Fibroblast of skin of right quadriceps (primary cell): ENCODE results near the gene ADIPOQ.
"Not testable (repeated sequence)": the region's sequence is repeated elsewhere in the genome, so short reads cannot be mapped to it uniquely, and the experiment has no call there.

Experiments
- DNase-seq: peaks from one replicate; pipeline ENCODE4 v3.0.0-alpha.2; 2013

Gene ADIPOQ

DNA sequence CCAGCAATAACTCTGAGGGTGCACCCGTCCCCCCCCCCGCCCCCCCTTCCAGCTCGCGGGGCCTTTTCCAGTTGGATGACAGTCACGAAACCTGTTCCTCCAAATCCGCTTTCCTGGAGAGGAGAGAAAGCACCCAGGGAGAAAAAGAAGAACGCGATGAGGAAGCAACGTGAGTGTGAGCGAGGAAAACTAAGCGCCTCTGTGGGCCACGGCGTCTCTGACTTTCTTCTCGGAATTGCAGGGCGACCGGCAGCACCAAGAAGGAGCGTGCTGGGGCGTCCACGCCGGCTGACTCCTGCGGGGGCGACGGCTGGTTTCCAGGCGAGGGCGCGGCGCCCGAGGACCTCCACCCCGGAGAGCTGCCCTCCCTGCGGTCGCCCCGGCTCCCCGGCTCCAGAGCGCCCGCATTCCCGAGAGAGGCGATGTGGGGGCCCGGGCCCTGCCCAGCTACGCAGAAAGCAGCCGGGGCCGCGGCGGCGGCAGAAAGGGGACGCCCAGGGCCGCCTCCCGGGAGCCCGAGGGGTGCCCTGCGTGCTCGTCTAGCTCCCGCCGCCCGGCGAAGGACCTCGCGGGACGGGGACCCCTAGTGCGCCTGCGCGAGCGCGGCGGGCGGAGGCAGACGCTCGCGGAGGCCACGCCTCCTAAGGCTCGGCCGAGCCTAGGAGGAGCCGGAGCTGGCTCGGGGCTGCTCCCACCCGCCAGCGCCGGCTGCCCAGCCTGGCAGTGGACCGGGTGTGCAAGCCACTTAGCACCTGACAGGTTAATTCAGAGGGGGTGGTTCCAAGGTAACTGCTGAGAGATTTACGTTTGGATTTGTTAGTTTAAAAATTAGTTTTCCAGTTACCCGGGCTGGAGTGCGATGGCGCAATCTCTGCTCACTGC, 15.3 kb upstream of the ADIPOQ start:
- peak; percentile 82 for DNase-seq

GRCh38 chr3:186828340-186828739, 14.2 kb upstream of the ADIPOQ start:
- DNase-seq, result no peak

DNA sequence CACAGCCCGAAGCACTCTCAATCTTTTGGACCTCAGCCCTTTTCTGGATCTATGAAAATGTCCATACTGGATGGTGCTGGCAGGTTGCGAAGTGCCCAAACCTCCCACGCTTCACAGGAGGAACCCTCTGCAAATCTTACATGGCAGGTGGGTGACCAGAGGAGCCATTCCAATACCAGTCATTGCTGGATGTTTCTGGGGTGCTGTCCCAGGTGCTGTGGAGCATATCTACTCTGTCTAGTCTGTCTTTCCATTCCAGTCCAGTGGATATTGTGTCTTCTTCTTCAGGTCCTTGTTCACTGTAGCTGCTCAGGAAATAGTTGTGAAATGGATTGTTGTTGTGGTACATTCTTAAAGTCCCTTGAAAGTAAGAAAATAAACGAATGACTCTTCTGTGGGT, 10.7 kb upstream of the ADIPOQ start:
- no peak for DNase-seq

GRCh38 chr3:186832276-186832675, 10.2 kb upstream of the ADIPOQ start:
- no peak for DNase-seq

- DNase-seq, result peak; percentile 42
Observed at GRCh38 chr3:186839874-186840641, 2.5 kb upstream of the ADIPOQ start.

DNA sequence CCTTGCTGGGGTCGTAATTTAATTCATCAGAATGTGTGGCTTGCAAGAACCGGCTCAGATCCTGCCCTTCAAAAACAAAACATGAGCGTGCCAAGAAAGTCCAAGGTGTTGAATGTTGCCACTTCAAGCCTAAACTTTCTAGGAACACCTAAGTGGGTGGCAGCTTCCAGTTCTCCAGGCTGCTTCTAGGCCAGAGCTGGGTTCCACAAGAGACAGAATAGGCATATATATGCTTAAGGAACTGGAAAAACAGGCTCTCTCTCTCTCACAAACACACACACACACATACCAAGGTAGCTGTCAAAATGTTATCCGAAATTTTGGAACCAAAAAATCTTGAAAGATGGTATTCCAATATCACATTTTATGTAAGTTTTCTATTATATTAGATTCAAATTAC, 890 bp upstream of the ADIPOQ start:
- no peak for DNase-seq

- DNase-seq, result no peak
Observed at GRCh38 chr3:186843039-186843432, 526 bp downstream of the ADIPOQ start.

DNA sequence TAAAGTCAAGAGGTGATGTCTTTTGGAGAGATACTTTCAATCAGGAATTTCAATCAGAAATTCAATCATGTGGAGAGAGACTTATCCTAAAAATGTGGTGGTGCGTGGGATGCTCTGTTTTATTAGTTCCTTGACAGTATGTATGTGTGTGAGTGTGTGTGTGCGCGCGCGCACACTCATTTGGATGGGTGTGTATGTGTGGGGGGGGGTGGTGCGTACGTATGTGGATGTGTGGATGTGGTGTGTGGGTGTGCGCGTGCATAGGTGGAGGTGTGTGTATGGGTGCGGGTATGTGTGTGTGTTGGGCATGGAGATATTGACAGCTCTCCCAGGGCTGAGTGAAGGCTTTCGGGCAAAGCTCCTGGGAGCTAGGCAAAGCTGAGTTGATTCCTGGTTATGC, 2.4 kb downstream of the ADIPOQ start:
- no peak for DNase-seq

DNA sequence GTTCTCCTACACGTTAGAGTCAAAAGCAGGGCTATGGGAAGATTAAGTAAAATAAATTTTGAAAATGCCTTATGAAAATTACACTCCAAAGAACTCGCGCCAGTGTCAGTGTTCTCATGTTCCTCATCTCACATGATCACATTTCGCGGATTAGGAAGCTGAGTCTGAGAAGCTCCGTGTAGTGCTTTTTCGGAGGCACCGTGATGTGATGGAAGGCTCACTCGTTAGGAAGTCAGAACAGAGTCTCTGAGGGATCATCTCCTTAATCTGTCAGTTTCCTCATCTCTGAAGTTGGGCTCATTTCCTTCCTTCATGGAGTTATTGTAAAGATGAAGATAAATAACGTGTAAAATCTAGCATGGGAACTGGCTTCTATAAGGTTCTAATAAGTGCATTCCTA, 3.2 kb downstream of the ADIPOQ start:
- no peak for DNase-seq

DNA sequence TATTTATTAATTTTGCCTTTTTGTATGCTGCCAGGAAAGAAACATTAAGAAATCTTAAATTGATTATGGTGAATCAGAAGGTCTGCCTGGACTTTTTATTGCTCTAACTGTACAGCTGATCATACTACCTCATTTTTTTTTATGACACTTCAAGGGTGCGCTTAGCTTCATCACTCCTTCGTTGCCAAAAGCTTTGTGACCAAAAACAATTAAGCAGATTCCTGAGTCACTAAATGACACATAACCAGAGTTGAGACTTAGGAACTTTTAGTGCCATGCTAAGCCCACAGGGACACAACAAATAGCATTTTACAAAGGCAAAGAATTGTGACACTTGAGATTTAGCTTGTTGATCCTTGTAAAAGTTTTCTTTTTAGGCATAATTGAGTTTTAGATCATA, 4.9 kb downstream of the ADIPOQ start:
- DNase-seq, result no peak

GRCh38 chr3:186849374-186849975, 7.0 kb downstream of the ADIPOQ start:
- DNase-seq, result peak; percentile 38

DNA sequence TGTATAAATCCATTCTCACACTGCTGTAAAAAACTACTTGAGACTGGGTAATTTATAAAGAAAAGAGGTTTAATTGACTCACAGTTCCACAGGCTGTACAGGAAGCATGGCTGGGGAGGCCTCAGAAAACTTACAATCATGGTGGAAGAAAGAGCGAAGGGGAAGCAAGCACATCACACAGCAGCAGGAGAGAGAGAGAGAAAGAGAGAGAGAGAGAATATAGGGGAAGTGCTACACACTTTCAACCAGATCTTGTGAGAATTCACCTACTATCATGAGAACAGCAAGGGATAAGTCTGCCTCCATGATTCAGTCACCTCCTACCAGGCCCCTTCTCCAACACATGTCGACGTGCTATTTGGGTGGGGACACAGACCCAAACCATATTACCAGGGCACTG, 9.3 kb downstream of the ADIPOQ start:
- DNase-seq, result not testable (repeated sequence)

GRCh38 chr3:186852994-186853393, 10.5 kb downstream of the ADIPOQ start:
- no peak for DNase-seq

GRCh38 chr3:186854146-186854545, 11.6 kb downstream of the ADIPOQ start:
- DNase-seq, result no peak

GRCh38 chr3:186854954-186855353, 12.4 kb downstream of the ADIPOQ start:
- no peak for DNase-seq

DNA sequence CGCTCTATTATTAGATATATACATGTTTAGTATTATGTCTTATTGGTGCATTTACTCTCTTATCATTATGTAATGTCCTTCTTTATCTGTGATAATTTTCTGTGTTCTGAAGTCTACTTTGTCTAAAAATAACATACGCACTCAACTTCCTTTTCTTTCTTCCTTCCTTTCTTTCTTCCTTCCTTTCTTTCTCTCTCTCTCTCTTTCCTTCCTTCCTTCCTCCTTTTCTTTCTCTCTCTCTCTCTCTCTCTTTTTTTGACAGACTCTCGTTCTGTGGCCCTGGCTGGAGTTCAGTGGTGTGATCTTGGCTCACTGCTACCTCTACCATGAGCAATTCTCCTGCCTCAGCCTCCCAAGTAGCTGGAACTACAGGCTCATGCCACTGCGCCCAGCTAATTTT, 15.2 kb downstream of the ADIPOQ start:
- DNase-seq, result no peak

DNA sequence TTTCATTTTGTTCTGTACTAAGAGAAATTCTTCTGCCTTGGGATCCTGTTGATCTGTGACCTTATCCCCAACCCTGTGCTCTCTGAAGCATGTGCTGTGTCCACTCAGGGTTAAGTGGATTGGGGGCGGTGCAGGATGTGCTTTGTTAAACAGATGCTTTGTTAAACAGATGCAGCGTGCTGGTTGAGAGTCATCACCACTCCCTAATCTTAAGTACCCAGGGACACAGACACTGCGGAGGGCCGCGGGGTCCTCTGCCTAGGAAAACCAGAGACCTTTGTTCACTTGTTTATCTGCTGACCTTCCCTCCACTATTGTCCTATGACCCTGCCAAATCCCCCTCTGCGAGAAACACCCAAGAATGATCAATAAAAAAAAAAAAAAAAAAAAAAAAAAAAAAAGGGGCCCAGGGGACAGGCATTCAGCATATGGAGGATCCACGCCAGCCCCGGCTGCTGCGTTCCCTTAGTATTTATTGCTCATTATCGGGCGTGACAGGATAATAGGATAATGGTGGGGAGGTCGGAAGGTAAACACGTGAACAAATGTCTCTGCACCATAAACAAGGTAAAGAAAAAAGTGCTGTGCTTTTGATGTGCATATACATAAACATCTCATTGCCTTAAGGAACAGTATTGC, 22.8 kb downstream of the ADIPOQ start:
- DNase-seq, result not testable (repeated sequence)

DNA sequence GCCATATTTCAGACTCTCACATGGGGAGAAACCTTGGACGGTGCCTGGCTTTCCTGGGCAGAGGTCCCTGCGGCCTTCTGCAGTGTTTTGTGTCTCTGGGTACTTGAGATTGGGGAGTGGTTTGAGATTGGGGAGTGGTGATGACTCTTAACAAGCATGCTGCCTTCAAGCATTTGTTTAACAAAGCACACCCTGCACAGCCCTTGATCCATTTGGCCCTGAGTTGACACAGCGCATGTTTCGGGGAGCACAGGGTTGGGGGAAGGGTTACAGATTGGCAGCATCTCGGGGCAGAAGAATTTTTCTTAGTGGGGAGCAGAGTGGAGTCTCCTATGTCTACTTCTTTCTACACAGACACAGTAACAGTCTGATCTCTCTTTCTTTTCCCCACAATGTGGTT, 23.6 kb downstream of the ADIPOQ start:
- not testable (repeated sequence) for DNase-seq

DNA sequence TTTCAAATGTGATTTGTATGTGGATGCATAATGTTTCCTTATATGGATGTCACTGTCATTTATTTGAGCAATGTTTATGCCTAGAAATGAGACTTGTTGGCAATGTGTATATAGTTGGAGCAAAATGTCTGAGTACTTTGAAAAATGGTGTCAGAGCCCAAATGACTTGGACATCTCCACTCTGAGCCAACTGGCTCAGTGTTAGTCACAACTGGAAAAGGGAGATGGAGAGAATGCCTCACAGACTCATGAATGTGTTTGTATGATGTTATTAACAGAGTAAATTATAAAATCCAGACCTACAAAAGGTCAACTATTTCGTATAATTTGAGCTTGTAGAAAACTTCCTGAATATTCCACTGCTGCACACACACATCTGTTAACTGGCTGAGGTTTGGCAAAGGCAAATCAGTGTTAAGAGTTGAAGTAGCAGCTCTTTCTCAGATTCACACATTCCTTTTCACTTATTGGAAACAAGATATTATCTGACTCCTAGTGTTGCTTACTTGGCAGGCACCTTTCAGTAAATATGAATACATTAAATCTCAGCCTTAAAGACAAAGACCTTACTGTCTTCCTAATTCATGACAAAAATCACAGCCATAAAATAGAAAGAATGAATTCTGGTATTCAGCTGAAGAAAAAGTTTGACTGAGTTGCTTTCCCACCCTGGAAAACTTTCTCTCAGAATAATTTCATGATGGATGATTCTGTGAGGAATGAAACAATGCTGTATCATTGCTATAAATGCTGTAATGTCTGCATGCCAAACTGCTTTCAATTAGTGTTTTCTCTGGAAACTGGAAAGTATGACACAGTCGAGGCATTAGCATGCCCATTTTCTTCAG, 27.0 kb downstream of the ADIPOQ start:
- DNase-seq, result peak; percentile 71

DNA sequence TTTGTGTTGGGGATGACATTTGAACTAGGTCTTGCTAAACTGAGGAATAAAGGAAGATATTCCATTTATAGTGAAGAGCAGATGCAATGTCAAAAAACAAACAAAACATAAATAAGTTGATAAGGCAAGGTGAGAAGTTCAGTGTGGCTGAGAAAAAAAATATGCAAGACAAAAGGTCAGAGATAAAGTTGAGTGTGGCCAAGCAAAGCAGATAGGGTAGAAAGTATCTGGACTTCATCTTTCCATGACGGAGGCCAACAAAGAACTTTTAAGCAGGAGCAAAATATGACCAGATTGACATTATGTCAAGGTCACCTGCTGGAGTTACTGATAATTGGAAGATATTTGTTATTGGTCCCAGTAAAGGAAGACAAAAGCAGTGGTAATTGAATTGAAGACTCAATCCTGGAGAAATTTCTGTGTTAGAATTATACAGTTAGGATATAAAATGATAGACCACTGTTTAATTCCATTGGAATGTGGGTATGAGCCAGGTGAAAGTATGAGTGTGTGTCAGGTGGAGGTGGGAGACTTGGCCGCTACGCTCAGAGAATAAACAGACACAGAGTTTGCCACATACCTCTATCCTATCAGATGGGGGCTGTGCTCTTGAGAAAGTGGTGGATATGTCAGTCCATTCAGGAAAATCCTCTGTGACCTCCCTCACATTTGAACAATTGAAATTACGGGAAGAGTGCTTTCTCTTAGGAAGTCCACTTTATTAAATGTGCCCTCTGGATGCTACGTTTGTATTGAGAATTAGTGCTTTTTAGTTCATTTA, 28.1 kb downstream of the ADIPOQ start:
- DNase-seq, result no peak

DNA sequence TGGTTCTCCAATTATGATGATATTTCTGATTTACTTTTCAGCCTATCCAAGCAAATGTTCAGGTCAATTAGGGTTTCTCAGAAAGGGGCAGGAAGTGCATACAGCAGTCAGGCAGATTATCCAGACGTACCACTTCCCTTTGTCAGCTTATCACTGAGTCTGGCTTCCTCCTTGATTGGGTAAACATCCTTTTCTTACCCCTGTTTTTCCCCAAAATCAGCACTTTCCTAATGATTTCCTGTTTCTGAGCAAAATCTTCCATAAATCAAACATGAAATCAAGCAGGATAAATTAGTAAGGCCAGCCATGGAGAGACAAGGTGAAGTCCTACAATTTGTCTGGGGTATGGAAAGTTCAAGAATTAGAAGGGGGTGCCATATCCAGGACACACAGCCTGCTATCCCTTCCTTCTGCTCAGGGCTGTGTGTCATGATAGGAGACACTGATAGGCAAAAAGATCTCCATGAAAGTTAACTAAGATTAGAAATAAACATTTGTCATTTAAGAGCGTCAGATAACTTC, 29.0 kb downstream of the ADIPOQ start:
- DNase-seq, result no peak
